ENCODE results near the gene RFESD. TPM values are rescaled to one million over a fixed set of nuclear protein-coding genes. Genes with fewer than 3 reads are reported as not detected.
A peak's percentile ranks its signal among the peaks of the same experiment; 100 is the strongest.

Gene RFESD
- 0.72 and 1.7 TPM in 2 replicates for total RNA-seq (2014; rRNA removed; shearing (Covaris generic))

GRCh38 chr5:95646569-95647431 is at the start of gene RFESD:
TSS of gene RFESD (plus strand) at chr5:95646777. CDS start at chr5:95652272, 5,495 bp downstream.
- H3K27me3 ChIP-seq (replicated peaks): no peaks in the 10 kb centered on the region
- H3K36me3 ChIP-seq: no peaks in the 10 kb centered on the region
- peak within 1 kb of the TSS; percentile 82 for H3K27ac ChIP-seq
- peak; percentile 93 to 99 for DNase-seq (ENCODE audit: low read depth in 1 of 2, low spot score in 2 of 2)
- H3K4me1 ChIP-seq (replicated peaks): peaks cover 18% of the 10 kb centered on the region
- H3K4me3 ChIP-seq: peak within 1 kb of the TSS; percentile 42
- H3K9me3 ChIP-seq (replicated peaks): no peaks in the 10 kb centered on the region

- H3K4me1 ChIP-seq (replicated peaks): peaks cover 19% of the 10 kb centered on the region
- no peaks in the 10 kb centered on the region for H3K27me3 ChIP-seq (replicated peaks)
- no peaks in the 10 kb centered on the region for H3K9me3 ChIP-seq (replicated peaks)
- no peak overlapping the region for H3K27ac ChIP-seq
- H3K4me3 ChIP-seq: no peak overlapping the region
- no peaks in the 10 kb centered on the region for H3K36me3 ChIP-seq
- no peak for DNase-seq (ENCODE audit: low read depth in 1 of 2, low spot score in 2 of 2)
These were observed 47.3 kb upstream of the RFESD start for GRCh38 chr5:95599252-95599651.

- Histone ChIP-seq H3K27me3 (replicated peaks) (no peaks in the 10 kb centered on the region), H3K27ac (peak overlapping the region; percentile 77), H3K36me3 (no peaks in the 10 kb centered on the region), H3K9me3 (replicated peaks) (no peaks in the 10 kb centered on the region), H3K4me1 (replicated peaks) (peaks cover 19% of the 10 kb centered on the region), H3K4me3 (no peak overlapping the region)
- DNase-seq (ENCODE audit: low read depth in 1 of 2, low spot score in 2 of 2): peak in 1 of 2 experiments; percentile 69
These were observed 46.0 kb upstream of the RFESD start for GRCh38 chr5:95600557-95600956.

GRCh38 chr5:95605786-95606185 is 40.8 kb upstream of the RFESD start:
- no peak for DNase-seq (ENCODE audit: low read depth in 1 of 2, low spot score in 2 of 2)
- Histone ChIP-seq H3K4me3 (no peak overlapping the region), H3K36me3 (no peaks in the 10 kb centered on the region), H3K27me3 (replicated peaks) (no peaks in the 10 kb centered on the region), H3K4me1 (replicated peaks) (peaks cover 12% of the 10 kb centered on the region), H3K27ac (no peak overlapping the region), H3K9me3 (replicated peaks) (no peaks in the 10 kb centered on the region)

- no peak overlapping the region for H3K4me3 ChIP-seq
- no peak overlapping the region for H3K27ac ChIP-seq
- H3K36me3 ChIP-seq: no peaks in the 10 kb centered on the region
- H3K4me1 ChIP-seq (replicated peaks): peaks cover 5% of the 10 kb centered on the region
- H3K9me3 ChIP-seq (replicated peaks): no peaks in the 10 kb centered on the region
- no peak for DNase-seq (ENCODE audit: low read depth in 1 of 2, low spot score in 2 of 2)
- H3K27me3 ChIP-seq (replicated peaks): no peaks in the 10 kb centered on the region
These were observed 40.2 kb upstream of the RFESD start for GRCh38 chr5:95606419-95606818.

GRCh38 chr5:95609711-95610110 is 36.9 kb upstream of the RFESD start:
- H3K27me3 ChIP-seq (replicated peaks): no peaks in the 10 kb centered on the region
- no peaks in the 10 kb centered on the region for H3K4me1 ChIP-seq (replicated peaks)
- H3K27ac ChIP-seq: no peak overlapping the region
- no peaks in the 10 kb centered on the region for H3K36me3 ChIP-seq
- DNase-seq (ENCODE audit: low read depth in 1 of 2, low spot score in 2 of 2): no peak
- H3K9me3 ChIP-seq (replicated peaks): no peaks in the 10 kb centered on the region
- no peak overlapping the region for H3K4me3 ChIP-seq

- H3K4me3 ChIP-seq: no peak overlapping the region
- H3K4me1 ChIP-seq (replicated peaks): no peaks in the 10 kb centered on the region
- H3K27me3 ChIP-seq (replicated peaks): no peaks in the 10 kb centered on the region
- H3K27ac ChIP-seq: no peak overlapping the region
- H3K36me3 ChIP-seq: no peaks in the 10 kb centered on the region
- H3K9me3 ChIP-seq (replicated peaks): no peaks in the 10 kb centered on the region
- DNase-seq (ENCODE audit: low read depth in 1 of 2, low spot score in 2 of 2): no peak
These were observed 36.0 kb upstream of the RFESD start for GRCh38 chr5:95610546-95610945.

GRCh38 chr5:95611396-95611795 is 35.2 kb upstream of the RFESD start:
- H3K4me3 ChIP-seq: no peak overlapping the region
- H3K36me3 ChIP-seq: no peaks in the 10 kb centered on the region
- H3K4me1 ChIP-seq (replicated peaks): no peaks in the 10 kb centered on the region
- H3K27me3 ChIP-seq (replicated peaks): no peaks in the 10 kb centered on the region
- H3K9me3 ChIP-seq (replicated peaks): no peaks in the 10 kb centered on the region
- H3K27ac ChIP-seq: no peak overlapping the region
- no peak for DNase-seq (ENCODE audit: low read depth in 1 of 2, low spot score in 2 of 2)

- H3K27me3 ChIP-seq (replicated peaks): no peaks in the 10 kb centered on the region
- H3K4me1 ChIP-seq (replicated peaks): no peaks in the 10 kb centered on the region
- DNase-seq (ENCODE audit: low read depth in 1 of 2, low spot score in 2 of 2): no peak
- H3K27ac ChIP-seq: no peak overlapping the region
- H3K9me3 ChIP-seq (replicated peaks): no peaks in the 10 kb centered on the region
- H3K36me3 ChIP-seq: no peaks in the 10 kb centered on the region
- no peak overlapping the region for H3K4me3 ChIP-seq
These were observed 33.1 kb upstream of the RFESD start for GRCh38 chr5:95613514-95613913.

GRCh38 chr5:95615164-95615467 is 31.5 kb upstream of the RFESD start:
- DNase-seq (ENCODE audit: low read depth in 1 of 2, low spot score in 2 of 2): no peak
- H3K9me3 ChIP-seq (replicated peaks): no peaks in the 10 kb centered on the region; the same call in 1 of the 2 replicates
- no peak overlapping the region for H3K4me3 ChIP-seq
- no peaks in the 10 kb centered on the region for H3K27me3 ChIP-seq (replicated peaks)
- no peaks in the 10 kb centered on the region for H3K36me3 ChIP-seq
- H3K27ac ChIP-seq: no peak overlapping the region
- H3K4me1 ChIP-seq (replicated peaks): peaks cover 6% of the 10 kb centered on the region

- DNase-seq (ENCODE audit: low read depth in 1 of 2, low spot score in 2 of 2): no peak
- Histone ChIP-seq H3K27ac (no peak overlapping the region), H3K9me3 (replicated peaks) (no peaks in the 10 kb centered on the region; the same call in 1 of the 2 replicates), H3K36me3 (no peaks in the 10 kb centered on the region), H3K4me3 (no peak overlapping the region), H3K4me1 (replicated peaks) (peaks cover 23% of the 10 kb centered on the region), H3K27me3 (replicated peaks) (no peaks in the 10 kb centered on the region)
These were observed 29.5 kb upstream of the RFESD start for GRCh38 chr5:95617057-95617456.

- Histone ChIP-seq H3K4me3 (no peak overlapping the region), H3K27ac (no peak overlapping the region)
- no peak for DNase-seq (ENCODE audit: low read depth in 1 of 2, low spot score in 2 of 2)
These were observed 27.5 kb upstream of the RFESD start for GRCh38 chr5:95619096-95619495.

GRCh38 chr5:95619514-95620029 is 27.0 kb upstream of the RFESD start:
- H3K36me3 ChIP-seq: no peaks in the 10 kb centered on the region
- peak overlapping the region; percentile 52 for H3K4me3 ChIP-seq
- H3K27me3 ChIP-seq (replicated peaks): no peaks in the 10 kb centered on the region
- H3K4me1 ChIP-seq (replicated peaks): peaks cover 27% of the 10 kb centered on the region
- DNase-seq (ENCODE audit: low read depth in 1 of 2, low spot score in 2 of 2): no peak
- H3K9me3 ChIP-seq (replicated peaks): no peaks in the 10 kb centered on the region; the same call in 1 of the 2 replicates
- no peak overlapping the region for H3K27ac ChIP-seq

More at GRCh38 chr5:95619096-95619495, 27.5 kb upstream of the RFESD start:
- Histone ChIP-seq H3K27me3 (replicated peaks) (no peaks in the 10 kb centered on the region), H3K36me3 (no peaks in the 10 kb centered on the region), H3K4me1 (replicated peaks) (peaks cover 27% of the 10 kb centered on the region), H3K9me3 (replicated peaks) (no peaks in the 10 kb centered on the region; the same call in 1 of the 2 replicates)

GRCh38 chr5:95620030-95620869 is 26.3 kb upstream of the RFESD start, which contains the start of gene GPR150:
TSS of gene GPR150 (plus strand) at chr5:95620087. CDS start at chr5:95620276, 189 bp downstream.
- no peaks in the 10 kb centered on the region for H3K36me3 ChIP-seq
- no peak within 1 kb of the TSS; the same call in 1 of the 2 replicates for H3K27ac ChIP-seq
- H3K9me3 ChIP-seq (replicated peaks): no peaks in the 10 kb centered on the region; the same call in 1 of the 2 replicates
- peak; percentile 50 to 63 for DNase-seq (ENCODE audit: low read depth in 1 of 2, low spot score in 2 of 2)
- H3K27me3 ChIP-seq (replicated peaks): no peaks in the 10 kb centered on the region
- H3K4me1 ChIP-seq (replicated peaks): peaks cover 27% of the 10 kb centered on the region
- H3K4me3 ChIP-seq: peak within 1 kb of the TSS; percentile 52

Measured in SJSA1 (cell line).